ENCODE measurements around the gene RFTN1. TPM values are rescaled to one million over a fixed set of nuclear protein-coding genes. Genes with fewer than 3 reads are reported as not detected.
A peak's percentile ranks its signal among the peaks of the same experiment; 100 is the strongest.

The RFTN1 gene
- total and polyA plus RNA-seq, 10 of the 15 experiments (the other 5 are each of a cell fraction or from before 2014, with no cell fraction given) = 20.6 to 213 (median 147) TPM

DNA sequence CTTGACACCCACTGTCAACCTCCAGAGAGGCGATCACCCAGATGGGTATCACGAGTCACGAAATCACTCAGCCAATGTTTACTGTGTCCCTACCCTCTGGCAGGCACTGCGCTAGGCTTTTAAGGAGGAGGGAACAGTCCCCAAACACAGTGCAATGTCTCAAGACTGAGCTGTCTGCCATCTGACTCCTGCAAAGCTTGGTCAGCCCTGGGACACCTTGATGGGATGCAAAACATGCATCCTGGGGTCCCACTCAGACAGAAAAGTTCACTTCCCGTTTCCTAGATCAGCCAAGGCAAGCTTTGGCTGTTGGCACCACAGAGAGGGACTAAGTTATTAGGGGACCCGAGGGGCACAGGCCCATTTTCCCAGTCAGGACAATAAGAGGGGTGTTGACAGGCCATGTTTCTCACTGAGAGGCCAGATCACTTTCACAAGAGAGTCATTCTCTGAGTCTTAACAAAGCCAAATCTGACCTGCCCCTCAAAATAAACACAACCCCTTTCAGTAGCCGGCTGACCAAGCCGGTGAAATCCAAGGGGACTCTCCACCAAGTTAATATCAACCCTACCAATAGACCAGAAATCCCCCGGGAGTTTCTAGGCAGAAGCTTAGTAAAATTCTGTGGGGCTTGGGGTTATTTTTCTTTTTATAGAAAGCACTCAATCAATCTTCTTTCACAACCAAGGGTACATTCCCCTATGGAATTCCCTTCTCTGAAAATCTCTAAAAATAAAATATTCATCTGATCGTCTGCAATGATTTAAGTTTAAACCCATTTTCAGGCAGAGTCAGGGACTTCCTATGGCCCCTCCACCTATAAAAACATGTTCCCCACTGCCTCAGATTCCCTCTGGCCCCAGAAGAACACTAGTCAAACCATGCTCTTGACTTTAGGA lies 3.5 kb downstream of the RFTN1 start (continued):
- TF ChIP-seq ZBTB33 (IDR thresholded peaks at IDR 0.05) (no peak), SP1 (IDR thresholded peaks at IDR 0.05; ENCODE audit: low read depth, low read length) (peak; percentile 54), TCF12 (IDR thresholded peaks at IDR 0.05; ENCODE audit: low read depth, low read length) (peak; percentile 49; the same call in 1 of the 2 replicates), ETV6 (conservative IDR thresholded peaks at IDR 0.05 in 1 of 2, IDR thresholded peaks at IDR 0.05 in 1 of 2; ENCODE audit: borderline replicate concordance in 1 of 2, low read depth in 1 of 2) (peak in 1 of 2 experiments; percentile 64; a peak in 2 of 4 replicates), KLF5 (IDR thresholded peaks at IDR 0.05; ENCODE audit: partially characterized antibody) (peak; percentile 70), RBBP5 (conservative IDR thresholded peaks at IDR 0.05) (no peak), MTA2 (IDR thresholded peaks at IDR 0.05; ENCODE audit: low read depth) (peak; percentile 91), ZNF384 (IDR thresholded peaks at IDR 0.05; ENCODE audit: borderline replicate concordance, low read depth, low read length) (no peak), ZNF274 (IDR thresholded peaks at IDR 0.05; ENCODE audit: insufficient read depth, insufficient read length) (no peak), TCF3 (IDR thresholded peaks at IDR 0.05; ENCODE audit: borderline replicate concordance, insufficient read depth, low read depth, low read length) (peak; percentile 47; the same call in 1 of the 2 replicates), TCF7 (IDR thresholded peaks at IDR 0.05; ENCODE audit: borderline replicate concordance) (peak; percentile 63), MYC (IDR thresholded peaks at IDR 0.05; ENCODE audit: insufficient read depth, insufficient read length, insufficient replicate concordance, low read length, severe bottlenecking) (no peak)
- TF ChIP-seq, protein P1, sequence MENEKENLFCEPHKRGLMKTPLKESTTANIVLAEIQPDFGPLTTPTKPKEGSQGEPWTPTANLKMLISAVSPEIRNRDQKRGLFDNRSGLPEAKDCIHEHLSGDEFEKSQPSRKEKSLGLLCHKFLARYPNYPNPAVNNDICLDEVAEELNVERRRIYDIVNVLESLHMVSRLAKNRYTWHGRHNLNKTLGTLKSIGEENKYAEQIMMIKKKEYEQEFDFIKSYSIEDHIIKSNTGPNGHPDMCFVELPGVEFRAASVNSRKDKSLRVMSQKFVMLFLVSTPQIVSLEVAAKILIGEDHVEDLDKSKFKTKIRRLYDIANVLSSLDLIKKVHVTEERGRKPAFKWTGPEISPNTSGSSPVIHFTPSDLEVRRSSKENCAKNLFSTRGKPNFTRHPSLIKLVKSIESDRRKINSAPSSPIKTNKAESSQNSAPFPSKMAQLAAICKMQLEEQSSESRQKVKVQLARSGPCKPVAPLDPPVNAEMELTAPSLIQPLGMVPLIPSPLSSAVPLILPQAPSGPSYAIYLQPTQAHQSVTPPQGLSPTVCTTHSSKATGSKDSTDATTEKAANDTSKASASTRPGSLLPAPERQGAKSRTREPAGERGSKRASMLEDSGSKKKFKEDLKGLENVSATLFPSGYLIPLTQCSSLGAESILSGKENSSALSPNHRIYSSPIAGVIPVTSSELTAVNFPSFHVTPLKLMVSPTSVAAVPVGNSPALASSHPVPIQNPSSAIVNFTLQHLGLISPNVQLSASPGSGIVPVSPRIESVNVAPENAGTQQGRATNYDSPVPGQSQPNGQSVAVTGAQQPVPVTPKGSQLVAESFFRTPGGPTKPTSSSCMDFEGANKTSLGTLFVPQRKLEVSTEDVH (IDR thresholded peaks at IDR 0.05; ENCODE audit: low read depth, partially characterized antibody) = no peak
